HG03460 (cell line): ENCODE measurements around the gene RPS10.
"Not testable (repeated sequence)": the region's sequence is repeated elsewhere in the genome, so short reads cannot be mapped to it uniquely, and the experiment has no call there.

ENCODE experiments used
- ATAC-seq: cut with Tn5 transposase; IDR thresholded peaks from one replicate; pipeline ENCODE4 v1.9.1; 2021; ENCODE audit not compliant: unreplicated experiment

RPS10 gene

GRCh38 chr6:34393966-34394305 is 31.9 kb downstream of the RPS10 start:
- ATAC-seq, result no peak

GRCh38 chr6:34393191-34393965 is 32.5 kb downstream of the RPS10 start:
- ATAC-seq, result no peak

- ATAC-seq, result peak; percentile 84
Observed at GRCh38 chr6:34392497-34393190, 33.2 kb downstream of the RPS10 start, which contains the start of gene NUDT3. Gene NUDT3 (minus strand): TSS chr6:34392669. CDS start chr6:34392362, 307 bp downstream.

- peak; percentile 18 for ATAC-seq
Observed at GRCh38 chr6:34391786-34392496, 33.9 kb downstream of the RPS10 start.

- no peak for ATAC-seq
Observed at GRCh38 chr6:34391473-34391785, 34.4 kb downstream of the RPS10 start.

- ATAC-seq, result no peak
Observed at GRCh38 chr6:34390531-34391472, 35.1 kb downstream of the RPS10 start.

GRCh38 chr6:34389034-34389433 is 36.8 kb downstream of the RPS10 start:
- ATAC-seq, result no peak

GRCh38 chr6:34388421-34388820 is 37.4 kb downstream of the RPS10 start:
- no peak for ATAC-seq

GRCh38 chr6:34386316-34387137 is 39.3 kb downstream of the RPS10 start:
- no peak for ATAC-seq

GRCh38 chr6:34385793-34386195 is 40.1 kb downstream of the RPS10 start:
- no peak for ATAC-seq

- ATAC-seq, result no peak
Observed at GRCh38 chr6:34384321-34385153, 41.3 kb downstream of the RPS10 start.

- ATAC-seq, result no peak
Observed at GRCh38 chr6:34383656-34384320, 42.1 kb downstream of the RPS10 start.

GRCh38 chr6:34383161-34383631 is 42.7 kb downstream of the RPS10 start:
- no peak for ATAC-seq

GRCh38 chr6:34381081-34381480 is 44.8 kb downstream of the RPS10 start:
- no peak for ATAC-seq

GRCh38 chr6:34378470-34378869 is 47.4 kb downstream of the RPS10 start:
- ATAC-seq, result no peak

- no peak for ATAC-seq
Observed at GRCh38 chr6:34377984-34378383, 47.9 kb downstream of the RPS10 start.

GRCh38 chr6:34377571-34377970 is 48.3 kb downstream of the RPS10 start:
- ATAC-seq, result not testable (repeated sequence)

- no peak for ATAC-seq
Observed at GRCh38 chr6:34375833-34376232, 50.0 kb downstream of the RPS10 start.
